Stimulated activated CD8-positive, alpha-beta memory T cell treated with anti-CD3 and anti-CD28 coated beads, Interleukin-7, amount 100 ng/mL, for 48 hours (primary cell): ENCODE measurements around the gene NADSYN1.
"Not testable (repeated sequence)": the region's sequence is repeated elsewhere in the genome, so short reads cannot be mapped to it uniquely, and the experiment has no call there.

Experiments
- DNase-seq, 2 donors: peaks; one replicate each; pipeline ENCODE4 v3.0.0-alpha.2; 2020; ENCODE audit warnings: low read depth in 1 of 2; ENCODE audit errors: extremely low read depth in 1 of 2

Gene NADSYN1

GRCh38 chr11:71453037-71453917, at the start of gene NADSYN1:
Gene NADSYN1 (plus strand): TSS chr11:71453203. CDS start chr11:71453297, 94 bp downstream.
- peak; percentile 90 to 91 for DNase-seq

- no peak for DNase-seq
Measured at GRCh38 chr11:71404209-71404608, 48.8 kb upstream of the NADSYN1 start.

GRCh38 chr11:71406681-71407080, 46.3 kb upstream of the NADSYN1 start:
- DNase-seq: no peak

GRCh38 chr11:71407356-71407755, 45.6 kb upstream of the NADSYN1 start:
- DNase-seq: no peak

GRCh38 chr11:71408826-71409225, 44.2 kb upstream of the NADSYN1 start:
- DNase-seq: no peak

GRCh38 chr11:71410363-71410966, 42.5 kb upstream of the NADSYN1 start:
- no peak for DNase-seq

- DNase-seq: no peak
Measured at GRCh38 chr11:71414645-71415044, 38.4 kb upstream of the NADSYN1 start.

- no peak for DNase-seq
Measured at GRCh38 chr11:71418643-71419042, 34.4 kb upstream of the NADSYN1 start.

- DNase-seq: no peak
Measured at GRCh38 chr11:71420455-71421241, 32.4 kb upstream of the NADSYN1 start.

GRCh38 chr11:71421392-71421950, 31.5 kb upstream of the NADSYN1 start:
- no peak for DNase-seq

- not testable (repeated sequence) for DNase-seq
Measured at GRCh38 chr11:71422318-71422717, 30.7 kb upstream of the NADSYN1 start.

GRCh38 chr11:71423181-71423790, 29.7 kb upstream of the NADSYN1 start:
- DNase-seq: no peak

GRCh38 chr11:71425409-71425808, 27.6 kb upstream of the NADSYN1 start:
- no peak for DNase-seq

- no peak for DNase-seq
Measured at GRCh38 chr11:71425860-71426259, 27.1 kb upstream of the NADSYN1 start.

GRCh38 chr11:71426413-71426812, 26.6 kb upstream of the NADSYN1 start:
- no peak for DNase-seq

- no peak for DNase-seq
Measured at GRCh38 chr11:71428861-71429435, 24.1 kb upstream of the NADSYN1 start.

GRCh38 chr11:71429701-71430100, 23.3 kb upstream of the NADSYN1 start:
- DNase-seq: no peak

- no peak for DNase-seq
Measured at GRCh38 chr11:71430166-71430565, 22.8 kb upstream of the NADSYN1 start.

GRCh38 chr11:71431271-71431670, 21.7 kb upstream of the NADSYN1 start:
- DNase-seq: no peak
